Activated T-cell treated with anti-CD3 and anti-CD28 coated beads for 4 hours (primary cell): ENCODE measurements around the gene PPCDC.
"Not testable (repeated sequence)": the region's sequence is repeated elsewhere in the genome, so short reads cannot be mapped to it uniquely, and the experiment has no call there.

Experiments used
- DNase-seq: peaks from one replicate; pipeline ENCODE4 v3.0.0-alpha.2; 2020

PPCDC gene

GRCh38 chr15:75070674-75071073, 47.3 kb downstream of the PPCDC start:
- DNase-seq, result no peak

DNA sequence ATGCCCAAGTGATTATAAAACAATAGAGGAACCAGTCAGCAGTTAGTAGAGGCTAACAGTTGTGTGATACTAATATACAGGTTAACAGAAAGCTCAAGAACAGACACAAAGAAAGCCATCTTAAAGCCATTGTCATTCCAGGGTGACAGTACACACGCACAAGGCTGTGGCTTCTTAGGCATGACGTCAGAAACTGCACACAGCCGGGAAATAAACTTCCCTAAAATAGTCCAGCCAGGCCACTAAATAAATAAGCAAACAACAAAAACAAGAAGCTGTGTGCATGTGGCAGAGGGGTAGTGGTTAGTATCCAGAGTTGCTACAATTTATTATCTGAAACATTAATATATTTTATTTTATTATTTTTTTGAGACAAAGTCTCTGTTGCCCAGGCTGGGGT, 49.8 kb downstream of the PPCDC start:
- no peak for DNase-seq

GRCh38 chr15:75076277-75076676, 52.9 kb downstream of the PPCDC start:
- DNase-seq, result no peak

DNA sequence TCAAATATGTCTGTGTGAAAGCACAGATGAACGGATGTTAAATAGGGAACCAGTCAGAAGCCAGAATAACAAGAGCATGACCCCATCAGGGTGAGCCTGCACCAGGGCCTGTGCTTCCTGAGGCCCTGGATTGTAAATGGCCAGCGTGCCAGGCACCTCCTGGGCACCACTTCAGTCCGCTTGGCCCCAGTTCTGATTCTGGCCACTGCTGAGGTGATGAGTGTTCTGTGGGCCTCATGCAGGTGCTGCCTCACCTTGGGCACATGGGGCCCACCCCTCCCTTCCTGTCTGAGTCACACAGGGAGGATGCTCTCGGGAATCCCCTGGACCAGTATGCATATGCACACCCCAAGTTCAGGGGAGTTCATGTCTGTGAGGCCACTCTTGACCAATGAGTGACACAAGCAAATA, 54.2 kb downstream of the PPCDC start:
- DNase-seq, result not testable (repeated sequence)

GRCh38 chr15:75081150-75081549, 57.8 kb downstream of the PPCDC start:
- no peak for DNase-seq

GRCh38 chr15:75082689-75083088, 59.3 kb downstream of the PPCDC start:
- no peak for DNase-seq

GRCh38 chr15:75085708-75086107, 62.3 kb downstream of the PPCDC start:
- not testable (repeated sequence) for DNase-seq

- no peak for DNase-seq
Observed at GRCh38 chr15:75089456-75090387, 66.3 kb downstream of the PPCDC start.

DNA sequence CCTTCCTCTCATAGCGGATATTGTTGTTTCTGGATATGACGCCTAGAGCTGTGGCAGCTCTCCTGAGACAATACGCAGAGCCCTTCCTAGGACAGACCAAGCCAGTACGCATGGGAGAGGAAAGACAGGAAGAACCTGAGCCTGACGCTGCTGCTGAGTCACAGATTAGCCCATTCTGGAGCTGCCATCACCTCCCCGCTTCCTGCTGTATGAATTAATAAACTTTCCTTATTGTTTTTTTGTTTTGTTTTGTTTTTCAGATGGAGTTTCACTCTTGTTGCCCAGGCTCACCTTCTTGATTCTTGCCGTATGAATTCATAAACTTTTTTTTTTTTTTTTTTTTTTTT, 67.0 kb downstream of the PPCDC start:
- no peak for DNase-seq

- no peak for DNase-seq
Observed at GRCh38 chr15:75091814-75092213, 68.4 kb downstream of the PPCDC start.

DNA sequence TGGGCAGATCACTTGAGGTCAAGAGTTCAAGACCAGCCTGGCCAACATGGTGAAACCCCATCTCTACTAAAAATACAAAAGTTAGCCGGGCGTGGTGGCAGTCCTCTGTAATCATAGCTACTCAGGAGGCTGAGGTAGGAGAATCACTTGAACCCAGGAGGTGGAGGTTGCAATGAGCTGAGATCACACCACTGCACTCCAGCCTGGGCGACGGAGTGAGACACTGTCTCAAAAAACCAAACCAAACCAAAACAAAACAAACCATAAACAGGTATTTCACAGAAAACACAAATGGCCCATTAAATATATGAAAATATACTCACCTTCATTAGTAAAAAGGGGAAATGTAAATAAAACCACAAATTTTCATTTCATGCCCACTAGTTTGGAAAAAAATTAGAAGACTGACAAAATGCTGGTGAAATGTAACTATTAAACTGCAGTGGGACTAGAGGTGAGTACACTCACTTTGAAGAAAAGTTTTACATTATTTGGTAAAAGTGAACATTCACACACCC, 71.6 kb downstream of the PPCDC start:
- DNase-seq, result not testable (repeated sequence)

- no peak for DNase-seq
Observed at GRCh38 chr15:75095594-75095993, 72.2 kb downstream of the PPCDC start.

DNA sequence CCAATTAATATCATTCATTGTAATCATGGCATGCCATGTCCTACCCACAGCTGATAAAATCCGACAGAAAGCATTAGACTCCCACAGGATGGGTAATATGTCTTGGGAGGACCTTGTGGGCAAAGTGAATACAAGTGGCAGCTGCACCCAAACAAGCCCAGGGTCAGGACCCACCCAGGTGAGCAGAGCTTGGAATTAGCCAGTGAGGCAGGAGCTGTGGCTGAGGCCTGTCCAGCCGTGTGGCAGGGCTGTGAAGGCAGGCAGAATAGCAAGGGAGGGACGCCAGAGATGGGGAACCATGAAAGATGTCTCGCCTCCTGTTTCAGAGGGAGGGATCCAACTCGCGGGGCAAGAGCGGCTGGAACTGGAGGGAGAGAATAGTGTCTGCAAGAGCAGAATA, 74.5 kb downstream of the PPCDC start:
- no peak for DNase-seq

- no peak for DNase-seq
Observed at GRCh38 chr15:75098404-75098803, 75.0 kb downstream of the PPCDC start.
